Colonic mucosa (tissue), 4 donors: ENCODE data around the gene AOAH. TPM values are rescaled to one million over a fixed set of nuclear protein-coding genes. Genes with fewer than 3 reads are reported as not detected.

Experiments used
- DNase-seq: peaks from one replicate; pipeline ENCODE4 v3.0.0-alpha.2; 2020
- H3K27ac ChIP-seq: fragments of 200-600 bp; one replicate; pipeline ENCODE4 v1.8.0; 2021
- H3K27me3 ChIP-seq: fragments of 200-600 bp; one replicate; pipeline ENCODE4 v1.8.0; 2021
- H3K36me3 ChIP-seq: fragments of 200-600 bp; one replicate; pipeline ENCODE4 v1.8.0; 2021
- H3K4me1 ChIP-seq: fragments of 200-600 bp; one replicate; pipeline ENCODE4 v1.8.0; 2021; ENCODE audit warnings: mild to moderate bottlenecking
- H3K4me3 ChIP-seq: fragments of 200-600 bp; one replicate; pipeline ENCODE4 v1.8.0; 2021
- H3K9ac ChIP-seq, 2 donors: one replicate each; pipeline ENCODE4 v1.7.0; 2013; ENCODE audit warnings: control low read depth in 2 of 2, low read depth in 2 of 2, low read length in 2 of 2
- H3K9me3 ChIP-seq: fragments of 200-600 bp; one replicate; pipeline ENCODE4 v1.8.0; 2021
- CTCF ChIP-seq: fragments of 200-600 bp; IDR thresholded peaks from one replicate; pipeline ENCODE4 v1.8.0; 2022; ENCODE audit warnings: antibody characterized with exemption, mild to moderate bottlenecking
- intact Hi-C: fragments of 100-400 bp; cut with DNase I; formaldehyde crosslinking; loops from one replicate; pipeline ENCODE4 v1.14.1; 2022
- total RNA-seq, 2 donors: library from RNA; stranded (reverse); fragmentation: NEBNext Ultra II Directional in 1 of 2; extraction: Animal tissue kit (Norgen Biotek cat#: 25700) in 1 of 2; gene quantifications; one replicate each; pipeline ENCODE4 v1.2.1, GENCODE V29; 2021
- donor health status: healthy.
- donor health status: DM: no; HTN: no; CAD: no.
- donor health status: DM: no; HTN: no; CAD: no.

AOAH gene
- total RNA-seq, 2 donors from 2014 or later: 22.2 to 46.1 TPM

GRCh38 chr7:36599645-36600313 is 124.5 kb downstream of the AOAH start:
- Histone ChIP-seq H3K9me3 (no peaks in the 10 kb centered on the region), H3K9ac (no peak overlapping the region), H3K4me1 (no peaks in the 10 kb centered on the region), H3K4me3 (no peak overlapping the region), H3K36me3 (no peaks in the 10 kb centered on the region), H3K27ac (no peak overlapping the region), H3K27me3 (no peaks in the 10 kb centered on the region)
- DNase-seq: no peak
- no peak for TF ChIP-seq CTCF
- intact Hi-C loops: no loop called here

GRCh38 chr7:36598054-36598674 is 126.1 kb downstream of the AOAH start:
- H3K9ac ChIP-seq: no peak overlapping the region
- no peak for TF ChIP-seq CTCF
- no peak for DNase-seq
- intact Hi-C loops: no loop called here
- H3K27ac ChIP-seq: no peak overlapping the region
- no peaks in the 10 kb centered on the region for H3K36me3 ChIP-seq
- H3K27me3 ChIP-seq: no peaks in the 10 kb centered on the region
- no peaks in the 10 kb centered on the region for H3K9me3 ChIP-seq
- H3K4me3 ChIP-seq: no peak overlapping the region
- H3K4me1 ChIP-seq: no peaks in the 10 kb centered on the region

- Histone ChIP-seq H3K27me3 (no peaks in the 10 kb centered on the region), H3K9ac (no peak overlapping the region), H3K27ac (no peak overlapping the region), H3K9me3 (no peaks in the 10 kb centered on the region), H3K36me3 (no peaks in the 10 kb centered on the region), H3K4me3 (no peak overlapping the region), H3K4me1 (no peaks in the 10 kb centered on the region)
- intact Hi-C loops: no loop called here
- DNase-seq: no peak
- no peak for TF ChIP-seq CTCF
These were observed 127.1 kb downstream of the AOAH start for GRCh38 chr7:36597090-36597773.

GRCh38 chr7:36594445-36594844 is 129.8 kb downstream of the AOAH start:
- no peak for DNase-seq
- no peak for TF ChIP-seq CTCF
- Histone ChIP-seq H3K4me1 (no peaks in the 10 kb centered on the region), H3K4me3 (no peak overlapping the region), H3K27ac (no peak overlapping the region), H3K36me3 (no peaks in the 10 kb centered on the region), H3K9ac (no peak overlapping the region), H3K9me3 (no peaks in the 10 kb centered on the region), H3K27me3 (no peaks in the 10 kb centered on the region)
- intact Hi-C loops: no loop called here

- no peaks in the 10 kb centered on the region for H3K27me3 ChIP-seq
- no peak for TF ChIP-seq CTCF
- H3K9ac ChIP-seq: no peak overlapping the region
- no peak for DNase-seq
- H3K27ac ChIP-seq: no peak overlapping the region
- H3K4me1 ChIP-seq: no peaks in the 10 kb centered on the region
- intact Hi-C loops: no loop called here
- no peak overlapping the region for H3K4me3 ChIP-seq
- H3K9me3 ChIP-seq: no peaks in the 10 kb centered on the region
- H3K36me3 ChIP-seq: no peaks in the 10 kb centered on the region
These were observed 132.7 kb downstream of the AOAH start for GRCh38 chr7:36591636-36592035.
